HCT116 (cell line): ENCODE results near the gene TAGLN2. TPM values are rescaled to one million over a fixed set of nuclear protein-coding genes. Genes with fewer than 3 reads are reported as not detected.

Experiments
- ATAC-seq: fragments of 200-7000 bp; cut with Tn5 transposase; 2 replicates; pipeline ENCODE4 v1.9.1; 2020; ENCODE audit warnings: mild to moderate bottlenecking, moderate library complexity
- BruUV-seq: library from RNA; stranded (reverse); fragments of 400-500 nt; replicated peaks from 2 replicates; lab custom pipeline; 2021; lab: Mats Ljungman, UMichigan
- CTCF ChIA-PET: fragments of 300-600 bp; sonication (Branson Sonifier 250); formaldehyde crosslinking; loops from one replicate; lab custom pipeline; 2021; ENCODE audit warnings: antibody characterized with exemption; lab: Charles Lee
- POLR2A ChIA-PET: fragments of 300-600, 350-600 bp; sonication (Branson Sonifier 250); formaldehyde crosslinking; loops from one replicate; lab custom pipeline; 2021; ENCODE audit warnings: antibody characterized with exemption; lab: Charles Lee
- RAD21 ChIA-PET, 2 experiments: fragments of 300-600 bp; sonication (Branson Sonifier 250); formaldehyde crosslinking; loops; one replicate each; lab custom pipeline; 2023; ENCODE audit warnings: low total read pairs in 2 of 2; ENCODE audit not compliant: uncharacterized antibody in 2 of 2, unreplicated experiment in 2 of 2, low non-redundant PET in 1 of 2; lab: Charles Lee
- DNase-seq: peaks from one replicate; pipeline ENCODE4 v3.0.0-alpha.2; 2010; ENCODE audit warnings: low read depth, low spot score
- H2AFZ ChIP-seq: fragments of 200-600 bp; shearing (Covaris generic), sonication (generic); 2 replicates; pipeline ENCODE4 v1.6.1; 2017; ENCODE audit warnings: low read depth, mixed run types, mixed read lengths, antibody characterized with exemption, low read length; ENCODE audit not compliant: poor library complexity, severe bottlenecking
- H3K27ac ChIP-seq: 2 replicates; pipeline ENCODE4 v1.5.1; 2012; ENCODE audit warnings: low read depth, low read length
- H3K27me3 ChIP-seq: fragments of 200-600 bp; sonication (generic); 2 replicates; pipeline ENCODE4 v1.6.1; 2016; ENCODE audit warnings: mixed run types, low read length, mixed read lengths; ENCODE audit not compliant: insufficient read depth
- H3K36me3 ChIP-seq, 2 experiments: fragments of 200-500 bp in 1 of 2; fragments of 200-600 bp in 1 of 2; sonication (Bioruptor generic) in 1 of 2; sonication (generic) in 1 of 2; 2 replicates each; pipeline versions ENCODE4 v1.5.1 to v1.6.1; 2014 to 2016; ENCODE audit warnings: low read length in 2 of 2, inconsistent platforms in 1 of 2, mixed read lengths in 1 of 2, mixed run types in 1 of 2; ENCODE audit not compliant: insufficient read depth in 2 of 2, control insufficient read depth in 1 of 2
- H3K4me1 ChIP-seq, 2 experiments: fragments of 200-600 bp in 1 of 2; sonication (generic) in 1 of 2; 2 replicates each; pipeline versions ENCODE4 v1.5.1 to v1.6.1; 2012 to 2017; ENCODE audit warnings: low read length in 2 of 2, inconsistent platforms in 1 of 2, mild to moderate bottlenecking in 1 of 2, mixed read lengths in 1 of 2, mixed run types in 1 of 2, moderate library complexity in 1 of 2; ENCODE audit not compliant: insufficient read depth in 2 of 2, control insufficient read depth in 1 of 2
- H3K4me2 ChIP-seq: fragments of 200-600 bp; sonication (generic); 2 replicates; pipeline ENCODE4 v1.6.1; 2017; ENCODE audit warnings: mixed run types, low read length, mixed read lengths
- H3K4me3 ChIP-seq, 2 experiments: fragments of 200-600 bp in 1 of 2; sonication (generic) in 1 of 2; replicated peaks in 1 of 2; 2 replicates each; pipeline ENCODE4 v1.5.1; 2011 to 2016; ENCODE audit warnings: low read length in 2 of 2, control low read depth in 1 of 2, low read depth in 1 of 2, mild to moderate bottlenecking in 1 of 2, mixed read lengths in 1 of 2, mixed run types in 1 of 2
- H3K79me2 ChIP-seq: fragments of 200-600 bp; sonication (generic); 2 replicates; pipeline ENCODE4 v1.6.1; 2017; ENCODE audit warnings: mild to moderate bottlenecking, mixed run types, low read length, moderate library complexity, mixed read lengths; ENCODE audit not compliant: insufficient read depth
- H3K9ac ChIP-seq: fragments of 200-600 bp; sonication (generic); 2 replicates; pipeline ENCODE4 v1.6.1; 2016; ENCODE audit warnings: low read length, mixed read lengths
- H3K9me2 ChIP-seq: fragments of 200-600 bp; sonication (generic), shearing (Covaris generic); 2 replicates; pipeline ENCODE4 v1.6.1; 2017; ENCODE audit warnings: mixed run types, mild to moderate bottlenecking, moderate library complexity; ENCODE audit not compliant: insufficient read depth
- H3K9me3 ChIP-seq, 2 experiments: fragments of 200-500 bp in 1 of 2; fragments of 200-600 bp in 1 of 2; sonication (Bioruptor generic) in 1 of 2; sonication (generic) in 1 of 2; 2 replicates each; pipeline ENCODE4 v1.6.1; 2014 to 2017; ENCODE audit warnings: low read length in 2 of 2, mixed read lengths in 2 of 2, inconsistent platforms in 1 of 2, low read depth in 1 of 2, mild to moderate bottlenecking in 1 of 2, mixed run types in 1 of 2, moderate library complexity in 1 of 2; ENCODE audit not compliant: control insufficient read depth in 1 of 2, insufficient read depth in 1 of 2
- H4K20me1 ChIP-seq: fragments of 200-600 bp; sonication (generic), shearing (Covaris generic); 2 replicates; pipeline ENCODE4 v1.6.1; 2017; ENCODE audit warnings: mixed run types, mild to moderate bottlenecking, moderate library complexity; ENCODE audit not compliant: insufficient read depth
- POLR2AphosphoS5 ChIP-seq: IDR thresholded peaks from 2 replicates; pipeline ENCODE4 v1.6.1; 2011; ENCODE audit warnings: mild to moderate bottlenecking, low read depth, low read length, moderate library complexity
- RAD21 ChIP-seq: IDR thresholded peaks from 2 replicates; pipeline ENCODE4 v1.6.1; 2012; ENCODE audit warnings: low read depth, mild to moderate bottlenecking
- intact Hi-C: fragments of 100-400 bp; cut with micrococcal nuclease; formaldehyde crosslinking; loops from 2 replicates; pipeline ENCODE4 v1.10.0; 2022
- total RNA-seq: library from RNA; stranded (reverse); gene quantifications from one replicate; pipeline ENCODE4 v1.2.1, GENCODE V29; 2021; ENCODE audit not compliant: unreplicated experiment
- TF ChIP-seq, protein P1 (sequence below), 3 experiments: fragments of 200-600 bp in 1 of 3; sonication (generic) in 1 of 3; IDR thresholded peaks in 2 of 3; conservative IDR thresholded peaks in 1 of 3; 2 replicates each; pipeline ENCODE4 v1.5.1; 2012 to 2017; ENCODE audit warnings: low read depth in 2 of 3, low read length in 2 of 3, antibody characterized with exemption in 1 of 3, borderline replicate concordance in 1 of 3, control low read depth in 1 of 3, mild to moderate bottlenecking in 1 of 3, mixed read lengths in 1 of 3, mixed run types in 1 of 3, moderate library complexity in 1 of 3; ENCODE audit not compliant: insufficient read depth in 1 of 3

The TAGLN2 gene
- total RNA-seq, 1 experiment from 2014 or later: 127 TPM

DNA sequence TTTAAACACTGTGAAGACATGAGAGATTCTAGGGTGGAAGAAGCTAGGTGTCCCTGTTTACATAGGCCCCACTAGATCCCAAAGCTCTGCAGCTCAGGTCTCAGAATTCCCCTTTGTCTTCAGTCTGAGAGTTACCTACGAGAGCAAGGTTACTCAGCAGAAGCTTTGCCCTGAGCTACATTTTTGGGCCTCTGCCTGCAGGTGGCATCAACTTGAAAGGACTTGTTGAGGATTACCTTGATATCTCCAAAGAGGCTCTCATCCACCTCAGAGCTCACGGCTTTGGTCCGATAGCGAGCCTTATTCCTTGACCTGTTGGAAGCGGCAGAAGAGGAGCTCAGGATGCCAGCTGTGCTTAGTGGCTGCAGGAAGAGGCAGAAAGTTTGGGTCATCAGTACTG is 32.4 kb downstream of the TAGLN2 start:
- DNase-seq: no peak
- H3K36me3 ChIP-seq: no peaks in the 10 kb centered on the region
- no peak overlapping the region for H2AFZ ChIP-seq
- ChIA-PET CTCF (interaction anchor here (0.6 to 8.5 kb wide), 17 partner anchors 11 to 679 kb away, joined by 3 to 249 read pairs (median 3); partner anchors contain the start of genes DUSP23, FCRL6, IGSF9 and TAGLN2), POLR2A (interaction anchor here (0.9 to 4.5 kb wide), 3 partner anchors 95 to 114 kb away, joined by 3 to 35 read pairs (median 6); partner anchors contain the start of gene DUSP23), RAD21 (interaction anchor here (0.8 to 4.5 kb wide), 7 partner anchors 32 to 115 kb away, joined by 3 to 38 read pairs (median 8); partner anchors contain the start of gene DUSP23 (in 2 of the 2))
- H3K9me3 ChIP-seq: no peaks in the 10 kb centered on the region
- no peaks in the 10 kb centered on the region for H4K20me1 ChIP-seq
- no peak overlapping the region for H3K27ac ChIP-seq
- no peaks in the 10 kb centered on the region for H3K79me2 ChIP-seq
- H3K27me3 ChIP-seq: no peaks in the 10 kb centered on the region; the same call in 1 of the 2 replicates
- TF ChIP-seq POLR2AphosphoS5 (no peak), RAD21 (peak; percentile 52)
- TF ChIP-seq, protein P1, sequence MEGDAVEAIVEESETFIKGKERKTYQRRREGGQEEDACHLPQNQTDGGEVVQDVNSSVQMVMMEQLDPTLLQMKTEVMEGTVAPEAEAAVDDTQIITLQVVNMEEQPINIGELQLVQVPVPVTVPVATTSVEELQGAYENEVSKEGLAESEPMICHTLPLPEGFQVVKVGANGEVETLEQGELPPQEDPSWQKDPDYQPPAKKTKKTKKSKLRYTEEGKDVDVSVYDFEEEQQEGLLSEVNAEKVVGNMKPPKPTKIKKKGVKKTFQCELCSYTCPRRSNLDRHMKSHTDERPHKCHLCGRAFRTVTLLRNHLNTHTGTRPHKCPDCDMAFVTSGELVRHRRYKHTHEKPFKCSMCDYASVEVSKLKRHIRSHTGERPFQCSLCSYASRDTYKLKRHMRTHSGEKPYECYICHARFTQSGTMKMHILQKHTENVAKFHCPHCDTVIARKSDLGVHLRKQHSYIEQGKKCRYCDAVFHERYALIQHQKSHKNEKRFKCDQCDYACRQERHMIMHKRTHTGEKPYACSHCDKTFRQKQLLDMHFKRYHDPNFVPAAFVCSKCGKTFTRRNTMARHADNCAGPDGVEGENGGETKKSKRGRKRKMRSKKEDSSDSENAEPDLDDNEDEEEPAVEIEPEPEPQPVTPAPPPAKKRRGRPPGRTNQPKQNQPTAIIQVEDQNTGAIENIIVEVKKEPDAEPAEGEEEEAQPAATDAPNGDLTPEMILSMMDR (IDR thresholded peaks at IDR 0.05 in 2 of 3, conservative IDR thresholded peaks at IDR 0.05 in 1 of 3; ENCODE audit: borderline replicate concordance in 1 of 3, insufficient read depth in 1 of 3, low read depth in 2 of 3, low read length in 2 of 3): peak in 1 of 3 experiments; percentile 29; a peak in 1 of 6 replicates
- H3K9ac ChIP-seq: no peak overlapping the region
- H3K4me2 ChIP-seq: no peak overlapping the region
- ATAC-seq: no peak
- no TSS peak for BruUV-seq
- no peaks in the 10 kb centered on the region for H3K9me2 ChIP-seq
- intact Hi-C loops: loop anchor here (10.0 kb wide), 2 partner anchors 468 to 758 kb away; no protein-coding TSS in a partner anchor
- H3K4me1 ChIP-seq: peaks cover 11 to 23% of the 10 kb centered on the region in 2 experiments; a peak in 3 of 4 replicates
- no peak overlapping the region for H3K4me3 ChIP-seq
